Cardiac fibroblast (primary cell): ENCODE data around the gene RD3L.

ENCODE experiments used
- DNase-seq, 2 donors: peaks; one replicate each; pipeline versions ENCODE4 v3.0.0 to v3.0.0-alpha.2; 2010; ENCODE audit warnings: low read depth in 2 of 2
- H3K4me3 ChIP-seq, 2 donors: replicated peaks in 1 of 2; 1 replicate in 1 of 2; 2 replicates in 1 of 2; pipeline ENCODE4 v1.5.1; 2011; ENCODE audit warnings: low read depth in 2 of 2, low read length in 2 of 2, mild to moderate bottlenecking in 2 of 2, moderate library complexity in 1 of 2
- CTCF ChIP-seq: IDR thresholded peaks from one replicate; pipeline ENCODE4 v1.5.1; 2011; ENCODE audit warnings: low read depth, mild to moderate bottlenecking, low read length, inconsistent platforms

RD3L gene

GRCh38 chr14:103897075-103897947 lies 45.0 kb downstream of the RD3L start:
- no peak for DNase-seq
- TF ChIP-seq CTCF: no peak
- no peak overlapping the region for H3K4me3 ChIP-seq

- H3K4me3 ChIP-seq: no peak overlapping the region
- DNase-seq: no peak
- no peak for TF ChIP-seq CTCF
Observed at GRCh38 chr14:103896578-103896977, 45.8 kb downstream of the RD3L start.

- no peak overlapping the region for H3K4me3 ChIP-seq
- DNase-seq: no peak
- no peak for TF ChIP-seq CTCF
Observed at GRCh38 chr14:103894723-103895059, 47.6 kb downstream of the RD3L start.

- DNase-seq: no peak
- TF ChIP-seq CTCF: no peak
- H3K4me3 ChIP-seq: no peak overlapping the region
Observed at GRCh38 chr14:103894034-103894722, 48.2 kb downstream of the RD3L start.

GRCh38 chr14:103892247-103892646 lies 50.1 kb downstream of the RD3L start:
- TF ChIP-seq CTCF: no peak
- H3K4me3 ChIP-seq: no peak overlapping the region
- DNase-seq: no peak

GRCh38 chr14:103891667-103892215 lies 50.6 kb downstream of the RD3L start:
- H3K4me3 ChIP-seq: no peak overlapping the region
- DNase-seq: no peak
- no peak for TF ChIP-seq CTCF
